ENCODE measurements around the gene XRN1.

DNA sequence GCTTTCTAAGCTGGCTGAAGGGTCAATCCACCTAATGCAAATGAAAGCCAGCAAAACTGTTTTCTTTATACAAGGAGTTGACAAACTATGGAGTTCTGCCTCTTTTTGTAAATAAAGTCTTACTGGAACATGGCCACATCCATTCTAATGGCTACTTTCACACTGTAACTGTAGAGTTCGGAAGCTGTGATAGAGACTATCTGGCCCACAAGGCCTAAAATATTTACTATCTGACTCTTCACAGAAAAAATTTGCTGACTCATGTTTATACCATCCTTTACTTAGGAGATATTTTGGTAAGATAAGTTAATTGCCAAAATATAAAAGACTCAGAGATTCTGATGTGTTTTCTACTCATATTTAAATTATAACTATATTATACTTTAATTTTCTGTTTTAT is 128.7 kb downstream of the XRN1 start:
- TF ChIP-seq, protein P1, sequence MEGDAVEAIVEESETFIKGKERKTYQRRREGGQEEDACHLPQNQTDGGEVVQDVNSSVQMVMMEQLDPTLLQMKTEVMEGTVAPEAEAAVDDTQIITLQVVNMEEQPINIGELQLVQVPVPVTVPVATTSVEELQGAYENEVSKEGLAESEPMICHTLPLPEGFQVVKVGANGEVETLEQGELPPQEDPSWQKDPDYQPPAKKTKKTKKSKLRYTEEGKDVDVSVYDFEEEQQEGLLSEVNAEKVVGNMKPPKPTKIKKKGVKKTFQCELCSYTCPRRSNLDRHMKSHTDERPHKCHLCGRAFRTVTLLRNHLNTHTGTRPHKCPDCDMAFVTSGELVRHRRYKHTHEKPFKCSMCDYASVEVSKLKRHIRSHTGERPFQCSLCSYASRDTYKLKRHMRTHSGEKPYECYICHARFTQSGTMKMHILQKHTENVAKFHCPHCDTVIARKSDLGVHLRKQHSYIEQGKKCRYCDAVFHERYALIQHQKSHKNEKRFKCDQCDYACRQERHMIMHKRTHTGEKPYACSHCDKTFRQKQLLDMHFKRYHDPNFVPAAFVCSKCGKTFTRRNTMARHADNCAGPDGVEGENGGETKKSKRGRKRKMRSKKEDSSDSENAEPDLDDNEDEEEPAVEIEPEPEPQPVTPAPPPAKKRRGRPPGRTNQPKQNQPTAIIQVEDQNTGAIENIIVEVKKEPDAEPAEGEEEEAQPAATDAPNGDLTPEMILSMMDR (IDR thresholded peaks at IDR 0.05), result no peak
- TF ChIP-seq, protein P2, sequence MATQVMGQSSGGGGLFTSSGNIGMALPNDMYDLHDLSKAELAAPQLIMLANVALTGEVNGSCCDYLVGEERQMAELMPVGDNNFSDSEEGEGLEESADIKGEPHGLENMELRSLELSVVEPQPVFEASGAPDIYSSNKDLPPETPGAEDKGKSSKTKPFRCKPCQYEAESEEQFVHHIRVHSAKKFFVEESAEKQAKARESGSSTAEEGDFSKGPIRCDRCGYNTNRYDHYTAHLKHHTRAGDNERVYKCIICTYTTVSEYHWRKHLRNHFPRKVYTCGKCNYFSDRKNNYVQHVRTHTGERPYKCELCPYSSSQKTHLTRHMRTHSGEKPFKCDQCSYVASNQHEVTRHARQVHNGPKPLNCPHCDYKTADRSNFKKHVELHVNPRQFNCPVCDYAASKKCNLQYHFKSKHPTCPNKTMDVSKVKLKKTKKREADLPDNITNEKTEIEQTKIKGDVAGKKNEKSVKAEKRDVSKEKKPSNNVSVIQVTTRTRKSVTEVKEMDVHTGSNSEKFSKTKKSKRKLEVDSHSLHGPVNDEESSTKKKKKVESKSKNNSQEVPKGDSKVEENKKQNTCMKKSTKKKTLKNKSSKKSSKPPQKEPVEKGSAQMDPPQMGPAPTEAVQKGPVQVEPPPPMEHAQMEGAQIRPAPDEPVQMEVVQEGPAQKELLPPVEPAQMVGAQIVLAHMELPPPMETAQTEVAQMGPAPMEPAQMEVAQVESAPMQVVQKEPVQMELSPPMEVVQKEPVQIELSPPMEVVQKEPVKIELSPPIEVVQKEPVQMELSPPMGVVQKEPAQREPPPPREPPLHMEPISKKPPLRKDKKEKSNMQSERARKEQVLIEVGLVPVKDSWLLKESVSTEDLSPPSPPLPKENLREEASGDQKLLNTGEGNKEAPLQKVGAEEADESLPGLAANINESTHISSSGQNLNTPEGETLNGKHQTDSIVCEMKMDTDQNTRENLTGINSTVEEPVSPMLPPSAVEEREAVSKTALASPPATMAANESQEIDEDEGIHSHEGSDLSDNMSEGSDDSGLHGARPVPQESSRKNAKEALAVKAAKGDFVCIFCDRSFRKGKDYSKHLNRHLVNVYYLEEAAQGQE (IDR thresholded peaks at IDR 0.05; ENCODE audit: insufficient read depth in 1 of 2, low read depth in 2 of 2, low read length in 1 of 2), result no peak
- no peak for TF ChIP-seq POLR2AphosphoS5 (IDR thresholded peaks at IDR 0.05; ENCODE audit: low read depth, low read length)
- TF ChIP-seq SIN3A (IDR thresholded peaks at IDR 0.05; ENCODE audit: borderline replicate concordance, insufficient read depth, low read depth, low read length), result no peak

Measured in Panc1 (cell line).